ENCODE data around the gene DVL1.
A peak's percentile ranks its signal among the peaks of the same experiment; 100 is the strongest.

DVL1 gene

GRCh38 chr1:1338278-1338677 lies 10.9 kb downstream of the DVL1 start:
- no peak for DNase-seq

GRCh38 chr1:1337793-1338147 lies 11.4 kb downstream of the DVL1 start:
- DNase-seq: peak; percentile 78

GRCh38 chr1:1336931-1337792 lies 12.1 kb downstream of the DVL1 start:
- DNase-seq: no peak

- no peak for DNase-seq
Observed at GRCh38 chr1:1336446-1336845, 12.8 kb downstream of the DVL1 start.

- DNase-seq: no peak
Observed at GRCh38 chr1:1335792-1336248, 13.4 kb downstream of the DVL1 start.

- DNase-seq: no peak
Observed at GRCh38 chr1:1335283-1335682, 13.9 kb downstream of the DVL1 start.

GRCh38 chr1:1334835-1335234 lies 14.4 kb downstream of the DVL1 start:
- DNase-seq: no peak

GRCh38 chr1:1333551-1334241 lies 15.5 kb downstream of the DVL1 start:
- no peak for DNase-seq

- no peak for DNase-seq
Observed at GRCh38 chr1:1332774-1333480, 16.3 kb downstream of the DVL1 start.

- no peak for DNase-seq
Observed at GRCh38 chr1:1332031-1332755, 17.0 kb downstream of the DVL1 start.

GRCh38 chr1:1331068-1331965 lies 17.9 kb downstream of the DVL1 start, which contains the start of gene TAS1R3:
Gene TAS1R3 (plus strand): TSS chr1:1331280. CDS start chr1:1331346, 66 bp downstream.
- DNase-seq: no peak

GRCh38 chr1:1330366-1331067 lies 18.7 kb downstream of the DVL1 start:
- no peak for DNase-seq

- no peak for DNase-seq
Observed at GRCh38 chr1:1329304-1330210, 19.7 kb downstream of the DVL1 start.

GRCh38 chr1:1328254-1328653 lies 21.0 kb downstream of the DVL1 start:
- no peak for DNase-seq

- no peak for DNase-seq
Observed at GRCh38 chr1:1327291-1327690, 21.9 kb downstream of the DVL1 start.

- no peak for DNase-seq
Observed at GRCh38 chr1:1326075-1326605, 23.1 kb downstream of the DVL1 start.

- DNase-seq: no peak
Observed at GRCh38 chr1:1325288-1326074, 23.7 kb downstream of the DVL1 start.

- DNase-seq: peak; percentile 97
Observed at GRCh38 chr1:1324524-1325287, 24.5 kb downstream of the DVL1 start, which contains the start of the genes CPTP and INTS11. Gene CPTP (plus strand): TSS chr1:1324802. CDS start chr1:1326911, 2,109 bp downstream. Gene INTS11 (minus strand): TSS chr1:1324660. CDS start chr1:1324608, 52 bp downstream.
